IMR-90 (cell line): ENCODE results near the gene TRIM41. TPM values are rescaled to one million over a fixed set of nuclear protein-coding genes. Genes with fewer than 3 reads are reported as not detected.
"Not testable (repeated sequence)": the region's sequence is repeated elsewhere in the genome, so short reads cannot be mapped to it uniquely, and the experiment has no call there.

Experiments
- ATAC-seq: fragments of 200-7000 bp; cut with Tn5 transposase; 2 replicates; pipeline ENCODE4 v1.9.1; 2020; ENCODE audit warnings: low read depth, mild to moderate bottlenecking, moderate library complexity
- BruUV-seq: library from RNA; stranded (reverse); fragments of 400-500 nt; replicated peaks from 2 replicates; lab custom pipeline; 2021; lab: Mats Ljungman, UMichigan
- CTCF ChIA-PET: fragments of 300-600 bp; formaldehyde crosslinking; extraction: SDS; loops from one replicate; lab custom pipeline; 2021; ENCODE audit warnings: antibody characterized with exemption; lab: Yijun Ruan, JAX
- POLR2A ChIA-PET: fragments of 300-600 bp; sonication (Branson Sonifier 250); formaldehyde crosslinking; loops from one replicate; lab custom pipeline; 2022; ENCODE audit warnings: antibody characterized with exemption; ENCODE audit not compliant: unreplicated experiment; lab: Charles Lee
- DNase-seq: peaks from one replicate; pipeline ENCODE4 v3.0.0; 2013
- H2AFZ ChIP-seq: replicated peaks from 2 replicates; pipeline ENCODE3; 2013; ENCODE audit warnings: low read length, mild to moderate bottlenecking; ENCODE audit not compliant: poor library complexity
- H2AK5ac ChIP-seq: 2 replicates; pipeline ENCODE4 v1.6.1; 2013; ENCODE audit warnings: low read depth, low read length, inconsistent platforms
- H2AK9ac ChIP-seq: replicated peaks from 2 replicates; pipeline ENCODE3; 2013; ENCODE audit warnings: mild to moderate bottlenecking, low read depth, low read length, moderate library complexity; ENCODE audit not compliant: poor library complexity
- H2BK120ac ChIP-seq: 2 replicates; pipeline ENCODE4 v1.6.1; 2013; ENCODE audit warnings: low read depth, low read length, inconsistent platforms
- H2BK15ac ChIP-seq: 3 replicates; pipeline ENCODE4 v1.6.1; 2013; ENCODE audit warnings: low read depth, low read length, inconsistent platforms
- H2BK20ac ChIP-seq: 2 replicates; pipeline ENCODE4 v1.6.1; 2013; ENCODE audit warnings: low read depth, mild to moderate bottlenecking, inconsistent platforms, low read length, moderate library complexity
- H2BK5ac ChIP-seq: 2 replicates; pipeline ENCODE4 v1.6.1; 2013; ENCODE audit warnings: mild to moderate bottlenecking, low read depth, low read length, inconsistent platforms; ENCODE audit not compliant: poor library complexity, severe bottlenecking
- H3K14ac ChIP-seq: replicated peaks from 2 replicates; pipeline ENCODE4 v1.6.1; 2013; ENCODE audit warnings: low read depth, low read length, inconsistent platforms
- H3K18ac ChIP-seq: 2 replicates; pipeline ENCODE4 v1.6.1; 2013; ENCODE audit warnings: low read depth, low read length, control low read depth
- H3K23ac ChIP-seq: 2 replicates; pipeline ENCODE4 v1.6.1; 2013; ENCODE audit warnings: low read depth, low read length, inconsistent platforms
- H3K27ac ChIP-seq: 2 replicates; pipeline ENCODE4 v1.5.1; 2013; ENCODE audit warnings: mild to moderate bottlenecking, control low read depth, low read length; ENCODE audit not compliant: insufficient read depth
- H3K27me3 ChIP-seq: 2 replicates; pipeline ENCODE4 v1.6.1; 2013; ENCODE audit warnings: low read length; ENCODE audit not compliant: control insufficient read depth, insufficient read depth
- H3K36me3 ChIP-seq: 2 replicates; pipeline ENCODE4 v1.6.1; 2013; ENCODE audit warnings: low read length, mixed read lengths; ENCODE audit not compliant: control insufficient read depth, insufficient read depth
- H3K4ac ChIP-seq: 2 replicates; pipeline ENCODE4 v1.6.1; 2013; ENCODE audit warnings: low read depth, low read length, inconsistent platforms
- H3K4me1 ChIP-seq: 2 replicates; pipeline ENCODE4 v1.6.1; 2013; ENCODE audit warnings: low read length, mixed read lengths; ENCODE audit not compliant: control insufficient read depth, insufficient read depth
- H3K4me2 ChIP-seq: 2 replicates; pipeline ENCODE4 v1.6.1; 2013; ENCODE audit warnings: low read depth, mild to moderate bottlenecking, control low read depth, low read length, moderate library complexity
- H3K4me3 ChIP-seq: 2 replicates; pipeline ENCODE4 v1.5.1; 2013; ENCODE audit warnings: low read depth, mild to moderate bottlenecking, control low read depth, low read length, moderate library complexity; ENCODE audit not compliant: insufficient read depth
- H3K56ac ChIP-seq: 2 replicates; pipeline ENCODE4 v1.6.1; 2013; ENCODE audit warnings: low read length, inconsistent platforms; ENCODE audit not compliant: insufficient read depth; ENCODE audit errors: extremely low read depth
- H3K79me1 ChIP-seq, 2 experiments: 2 replicates each; pipeline ENCODE4 v1.6.1; 2013; ENCODE audit warnings: low read length in 2 of 2, inconsistent platforms in 1 of 2, low read depth in 1 of 2
- H3K9ac ChIP-seq: 2 replicates; pipeline ENCODE4 v1.6.1; 2013; ENCODE audit warnings: low read depth, low read length, control low read depth
- H3K9me1 ChIP-seq: 2 replicates; pipeline ENCODE4 v1.6.1; 2013; ENCODE audit warnings: low read length, inconsistent platforms; ENCODE audit not compliant: insufficient read depth
- H3K9me3 ChIP-seq: 2 replicates; pipeline ENCODE4 v1.6.1; 2013; ENCODE audit warnings: low read length; ENCODE audit not compliant: control insufficient read depth, insufficient read depth
- H4K20me1 ChIP-seq: 2 replicates; pipeline ENCODE4 v1.6.1; 2013; ENCODE audit warnings: low read length, inconsistent platforms; ENCODE audit not compliant: insufficient read depth
- H4K5ac ChIP-seq: 2 replicates; pipeline ENCODE4 v1.6.1; 2013; ENCODE audit warnings: mild to moderate bottlenecking, low read depth, low read length, control low read depth
- H4K8ac ChIP-seq, 2 experiments: 2 replicates each; pipeline ENCODE4 v1.6.1; 2013; ENCODE audit warnings: low read depth in 2 of 2, low read length in 2 of 2, control low read depth in 1 of 2, inconsistent platforms in 1 of 2
- H4K91ac ChIP-seq: 2 replicates; pipeline ENCODE4 v1.6.1; 2013; ENCODE audit warnings: low read depth, low read length, inconsistent platforms; ENCODE audit not compliant: insufficient read depth
- WGBS, 2 experiments: methylation state at CpG; one replicate each; pipeline versions ENCODE4 v1.1.5 to v1.1.7; 2013; ENCODE audit warnings: missing lambda C conversion rate in 2 of 2; ENCODE audit not compliant: insufficient read length in 1 of 2; ENCODE audit errors: extremely low coverage in 2 of 2; 5-methylcytosine and 5-hydroxymethylcytosine counted together
- dilution Hi-C: fragments of 300-500 bp; cut with HindIII; formaldehyde crosslinking; loops from one replicate; pipeline ENCODE4 v1.14.3; 2018; ENCODE audit warnings: low sequenced_read_pairs; ENCODE audit not compliant: unreplicated experiment
- in situ Hi-C: fragments of 300-500 bp; cut with MboI; formaldehyde crosslinking; loops from 3 replicates; pipeline ENCODE4 v1.14.3; 2019; ENCODE audit warnings: low sequenced_read_pairs, inconsistent platforms, mixed read lengths
- intact Hi-C: fragments of 100-400 bp; cut with micrococcal nuclease; formaldehyde crosslinking; loops from 2 replicates; pipeline ENCODE4 v1.10.0; 2022
- polyA plus RNA-seq, 3 experiments: library from polyadenylated mRNA; depleted of rRNA; stranded (reverse); fragments of >200 nt; gene quantifications; 2 replicates each; pipeline ENCODE4 v1.2.3, GENCODE V29; 2012; ENCODE audit warnings: low replicate concordance in 1 of 3
- total RNA-seq: library from RNA; depleted of rRNA; stranded (reverse); fragments of >200 nt; gene quantifications from 2 replicates; pipeline ENCODE4 v1.2.3, GENCODE V29; 2012

The TRIM41 gene
- total and polyA plus RNA-seq, 2 of the 4 experiments (the other 2 are of a cell fraction): 5.9 to 15.7 TPM

- H2AK5ac ChIP-seq, H3K4me3 ChIP-seq, H3K14ac ChIP-seq, H4K5ac ChIP-seq, H2AFZ ChIP-seq, H4K8ac ChIP-seq, H3K27me3 ChIP-seq, CTCF ChIA-PET, H3K4ac ChIP-seq, H3K23ac ChIP-seq, H2BK20ac ChIP-seq, H4K91ac ChIP-seq, intact Hi-C loops, POLR2A ChIA-PET, H2BK5ac ChIP-seq, dilution Hi-C loops, H2BK15ac ChIP-seq, H3K9me3 ChIP-seq, H4K20me1 ChIP-seq, BruUV-seq, H3K4me2 ChIP-seq, H3K4me1 ChIP-seq, H3K36me3 ChIP-seq, H3K18ac ChIP-seq, in situ Hi-C loops, ATAC-seq, H3K79me1 ChIP-seq, H2BK120ac ChIP-seq, DNase-seq, H3K27ac ChIP-seq, H3K9me1 ChIP-seq, H3K56ac ChIP-seq, H3K9ac ChIP-seq, H2AK9ac ChIP-seq: not testable (repeated sequence)
- WGBS, 2 experiments: 68% methylated on average over 4 of the region's 11 CpGs; no CpG with 5 or more reads in 1 of the 2 experiments
These were observed 12.9 kb upstream of the TRIM41 start for GRCh38 chr5:181210148-181210547.

GRCh38 chr5:181210698-181211097 lies 12.4 kb upstream of the TRIM41 start:
- H3K4me1 ChIP-seq, H3K14ac ChIP-seq, H4K8ac ChIP-seq, H2BK15ac ChIP-seq, H2BK120ac ChIP-seq, DNase-seq, H3K23ac ChIP-seq, POLR2A ChIA-PET, H4K5ac ChIP-seq, ATAC-seq, H2AFZ ChIP-seq, H3K4me2 ChIP-seq, in situ Hi-C loops, BruUV-seq, H3K27ac ChIP-seq, intact Hi-C loops, H4K20me1 ChIP-seq, H2AK5ac ChIP-seq, H2BK5ac ChIP-seq, dilution Hi-C loops, H2AK9ac ChIP-seq, H2BK20ac ChIP-seq, H3K18ac ChIP-seq, H3K9me1 ChIP-seq, H3K9ac ChIP-seq, H3K4ac ChIP-seq, H3K36me3 ChIP-seq, H3K9me3 ChIP-seq, H4K91ac ChIP-seq, H3K4me3 ChIP-seq, H3K79me1 ChIP-seq, H3K27me3 ChIP-seq, H3K56ac ChIP-seq, CTCF ChIA-PET: not testable (repeated sequence)
- WGBS, 2 experiments: 93% methylated on average over 3 of the region's 17 CpGs; no CpG with 5 or more reads in 1 of the 2 experiments
